Mesenchymal stem cell (in vitro differentiated cells and primary cell): ENCODE data around the gene DQX1.

ENCODE experiments used
- DNase-seq: peaks from one replicate; pipeline ENCODE4 v3.0.0-alpha.2; 2013
- H2AFZ ChIP-seq: one replicate; pipeline ENCODE4 v1.6.1; 2013; ENCODE audit warnings: low read depth, mild to moderate bottlenecking, control low read depth, inconsistent platforms, low read length, moderate library complexity
- H2AK5ac ChIP-seq: 2 replicates; pipeline ENCODE4 v1.6.1; 2013; ENCODE audit warnings: low read length, moderate library complexity, mild to moderate bottlenecking, inconsistent platforms; ENCODE audit not compliant: severe bottlenecking
- H2BK120ac ChIP-seq: one replicate; pipeline ENCODE4 v1.6.1; 2013; ENCODE audit warnings: low read depth, mild to moderate bottlenecking, inconsistent platforms, low read length, moderate library complexity
- H2BK12ac ChIP-seq, 2 experiments: one replicate each; pipeline ENCODE4 v1.6.1; 2013; ENCODE audit warnings: inconsistent platforms in 2 of 2, low read length in 2 of 2, mild to moderate bottlenecking in 2 of 2, moderate library complexity in 2 of 2, control low read depth in 1 of 2
- H2BK15ac ChIP-seq: one replicate; pipeline ENCODE4 v1.6.1; 2013; ENCODE audit warnings: mild to moderate bottlenecking, low read depth, inconsistent platforms; ENCODE audit not compliant: poor library complexity, severe bottlenecking
- H2BK5ac ChIP-seq: 2 replicates; pipeline ENCODE4 v1.6.1; 2013; ENCODE audit warnings: low read depth, mild to moderate bottlenecking, low read length, control low read depth, inconsistent platforms; ENCODE audit not compliant: poor library complexity, severe bottlenecking
- H3K14ac ChIP-seq, 2 experiments: one replicate each; pipeline ENCODE4 v1.6.1; 2013; ENCODE audit warnings: inconsistent platforms in 2 of 2, low read length in 2 of 2, control low read depth in 1 of 2, mild to moderate bottlenecking in 1 of 2, moderate library complexity in 1 of 2
- H3K18ac ChIP-seq, 2 experiments: one replicate each; pipeline ENCODE4 v1.6.1; 2013; ENCODE audit warnings: inconsistent platforms in 2 of 2, low read length in 2 of 2, control low read depth in 1 of 2, low read depth in 1 of 2, mild to moderate bottlenecking in 1 of 2
- H3K23ac ChIP-seq, 2 experiments: one replicate each; pipeline ENCODE4 v1.6.1; 2013; ENCODE audit warnings: inconsistent platforms in 2 of 2, low read length in 2 of 2, mild to moderate bottlenecking in 2 of 2, moderate library complexity in 2 of 2, control low read depth in 1 of 2
- H3K27ac ChIP-seq: 2 replicates; pipeline ENCODE4 v1.5.1; 2013; ENCODE audit warnings: mild to moderate bottlenecking, moderate library complexity, low read length, control low read depth, inconsistent platforms; ENCODE audit not compliant: poor library complexity, severe bottlenecking
- H3K27me3 ChIP-seq, 2 experiments: 2 replicates each; pipeline versions ENCODE4 v1.6.1 to v1.7.0; 2013; ENCODE audit warnings: low read length in 2 of 2, mild to moderate bottlenecking in 2 of 2, moderate library complexity in 2 of 2, control low read depth in 1 of 2, inconsistent platforms in 1 of 2; ENCODE audit not compliant: control insufficient read depth in 1 of 2, insufficient read depth in 1 of 2
- H3K36me3 ChIP-seq, 2 experiments: 2 replicates each; pipeline versions ENCODE4 v1.6.1 to v1.7.0; 2013; ENCODE audit warnings: low read length in 2 of 2, control low read depth in 1 of 2, inconsistent platforms in 1 of 2, low read depth in 1 of 2, mild to moderate bottlenecking in 1 of 2; ENCODE audit not compliant: insufficient read depth in 2 of 2, control insufficient read depth in 1 of 2
- H3K4ac ChIP-seq, 2 experiments: one replicate each; pipeline ENCODE4 v1.6.1; 2013; ENCODE audit warnings: inconsistent platforms in 2 of 2, low read length in 2 of 2, mild to moderate bottlenecking in 2 of 2, moderate library complexity in 2 of 2, control low read depth in 1 of 2, low read depth in 1 of 2
- H3K4me1 ChIP-seq: 2 replicates; pipeline ENCODE4 v1.6.1; 2013; ENCODE audit warnings: low read depth, low read length, control low read depth; ENCODE audit not compliant: control insufficient read depth, insufficient read depth
- H3K4me2 ChIP-seq: 2 replicates; pipeline ENCODE4 v1.6.1; 2013; ENCODE audit warnings: low read length, mild to moderate bottlenecking, inconsistent platforms; ENCODE audit not compliant: poor library complexity, severe bottlenecking
- H3K4me3 ChIP-seq, 2 experiments: 2 replicates each; pipeline versions ENCODE4 v1.5.1 to v1.7.0; 2013; ENCODE audit warnings: low read length in 2 of 2, mild to moderate bottlenecking in 2 of 2, control low read depth in 1 of 2, low read depth in 1 of 2; ENCODE audit not compliant: insufficient read depth in 1 of 2
- H3K79me1 ChIP-seq: replicated peaks from 2 replicates; pipeline ENCODE4 v1.6.1; 2013; ENCODE audit warnings: mild to moderate bottlenecking, control low read depth, low read length, inconsistent platforms; ENCODE audit not compliant: poor library complexity, severe bottlenecking
- H3K9ac ChIP-seq: 2 replicates; pipeline ENCODE4 v1.7.0; 2013; ENCODE audit warnings: mild to moderate bottlenecking, low read length, moderate library complexity
- H3K9me3 ChIP-seq: 2 replicates; pipeline ENCODE4 v1.7.0; 2013; ENCODE audit warnings: mild to moderate bottlenecking, low read length; ENCODE audit not compliant: control insufficient read depth
- H4K8ac ChIP-seq: one replicate; pipeline ENCODE4 v1.6.1; 2013; ENCODE audit warnings: inconsistent platforms, mild to moderate bottlenecking, low read length, moderate library complexity
- H4K91ac ChIP-seq: one replicate; pipeline ENCODE4 v1.6.1; 2013; ENCODE audit warnings: mild to moderate bottlenecking, low read length, inconsistent platforms
- WGBS: methylation state at CpG from one replicate; pipeline ENCODE4 v1.1.7; 2013; ENCODE audit warnings: mixed read lengths; 5-methylcytosine and 5-hydroxymethylcytosine counted together

Gene DQX1

GRCh38 chr2:74522516-74522915 lies 3.5 kb downstream of the DQX1 start:
- no peak overlapping the region for H3K4me3 ChIP-seq
- WGBS = 91% methylated on average over 3 of the region's 3 CpGs

GRCh38 chr2:74516650-74517049 lies 9.4 kb downstream of the DQX1 start:
- Histone ChIP-seq H2AFZ (no peak overlapping the region), H2AK5ac (no peak overlapping the region), H3K4me2 (no peak overlapping the region), H3K9me3 (no peaks in the 10 kb centered on the region), H2BK12ac (no peak overlapping the region), H3K4me3 (no peak overlapping the region), H3K4ac (no peak overlapping the region), H3K79me1 (no peaks in the 10 kb centered on the region), H2BK5ac (no peak overlapping the region), H3K4me1 (peaks cover 18% of the 10 kb centered on the region), H3K27ac (no peak overlapping the region), H4K91ac (no peak overlapping the region), H2BK15ac (no peak overlapping the region), H2BK120ac (no peak overlapping the region), H3K14ac (no peak overlapping the region), H3K9ac (no peak overlapping the region), H3K23ac (no peak overlapping the region), H4K8ac (no peak overlapping the region), H3K36me3 (peaks cover 0 to 3% of the 10 kb centered on the region in 2 experiments), H3K27me3 (peaks cover 92 to 97% of the 10 kb centered on the region in 2 experiments), H3K18ac (no peak overlapping the region)
- 80% methylated on average over 12 of the region's 13 CpGs for WGBS
- DNase-seq = no peak

More at GRCh38 chr2:74522516-74522915, 3.5 kb downstream of the DQX1 start:
- Histone ChIP-seq H4K8ac (no peak overlapping the region), H3K18ac (no peak overlapping the region), H3K27me3 (peaks cover 47 to 57% of the 10 kb centered on the region in 2 experiments), H4K91ac (no peak overlapping the region), H2AFZ (no peak overlapping the region), H3K79me1 (peaks cover 11% of the 10 kb centered on the region), H2BK120ac (no peak overlapping the region), H3K23ac (peak overlapping the region in 1 of 2 experiments; percentile 67), H3K4me1 (no peaks in the 10 kb centered on the region), H3K9me3 (no peaks in the 10 kb centered on the region), H2AK5ac (no peak overlapping the region), H3K36me3 (peaks cover 23 to 26% of the 10 kb centered on the region in 2 experiments), H2BK5ac (no peak overlapping the region), H2BK15ac (no peak overlapping the region), H3K4ac (no peak overlapping the region), H3K14ac (no peak overlapping the region), H3K9ac (no peak overlapping the region), H3K27ac (no peak overlapping the region), H2BK12ac (no peak overlapping the region), H3K4me2 (no peak overlapping the region)
- no peak for DNase-seq

GRCh38 chr2:74515981-74516633 lies 9.9 kb downstream of the DQX1 start:
- Histone ChIP-seq H3K14ac (no peak overlapping the region), H2BK12ac (no peak overlapping the region), H3K4me1 (peaks cover 18% of the 10 kb centered on the region), H2BK120ac (no peak overlapping the region), H3K4ac (no peak overlapping the region), H3K36me3 (peaks cover 0 to 3% of the 10 kb centered on the region in 2 experiments), H3K18ac (peak overlapping the region in 1 of 2 experiments; percentile 42), H2BK5ac (no peak overlapping the region), H3K4me3 (no peak overlapping the region), H3K79me1 (no peaks in the 10 kb centered on the region), H3K9ac (no peak overlapping the region), H3K9me3 (no peaks in the 10 kb centered on the region), H4K8ac (no peak overlapping the region), H4K91ac (no peak overlapping the region), H3K23ac (peak overlapping the region in 1 of 2 experiments; percentile 80), H3K27me3 (peaks cover 96 to 97% of the 10 kb centered on the region in 2 experiments), H3K27ac (no peak overlapping the region), H2AK5ac (no peak overlapping the region), H2BK15ac (no peak overlapping the region), H2AFZ (peak overlapping the region; percentile 76), H3K4me2 (no peak overlapping the region)
- DNase-seq = no peak
- WGBS = 15% methylated on average over 57 of the region's 72 CpGs

- Histone ChIP-seq H3K23ac (peak overlapping the region in 1 of 2 experiments; percentile 87), H3K9ac (no peak overlapping the region), H3K4me1 (peaks cover 18% of the 10 kb centered on the region), H3K4ac (no peak overlapping the region), H3K79me1 (no peaks in the 10 kb centered on the region), H3K18ac (no peak overlapping the region), H2BK12ac (no peak overlapping the region), H4K8ac (no peak overlapping the region), H3K36me3 (peaks cover 0 to 3% of the 10 kb centered on the region in 2 experiments), H3K27me3 (peaks cover 97 to 99% of the 10 kb centered on the region in 2 experiments), H2BK120ac (no peak overlapping the region), H2AFZ (peak overlapping the region; percentile 76), H2BK5ac (no peak overlapping the region), H3K14ac (no peak overlapping the region), H3K4me3 (peak overlapping the region in 1 of 2 experiments; percentile 26), H2AK5ac (no peak overlapping the region), H4K91ac (no peak overlapping the region), H3K27ac (no peak overlapping the region), H3K9me3 (no peaks in the 10 kb centered on the region), H3K4me2 (no peak overlapping the region), H2BK15ac (no peak overlapping the region)
- no peak for DNase-seq
- 2% methylated on average over 50 of the region's 60 CpGs for WGBS
Measured at GRCh38 chr2:74515271-74515980, 10.6 kb downstream of the DQX1 start.
